OCI-LY3 (cell line): ENCODE data around the gene EBI3.

Experiments used
- H2AFZ ChIP-seq: fragments of 200-600, 300-600 bp; shearing (Covaris generic); 2 replicates; pipeline ENCODE4 v1.6.0; 2014; ENCODE audit warnings: antibody characterized with exemption, low read depth, low read length
- H3K27ac ChIP-seq: fragments of 200-600, 300-600 bp; sonication (generic); 2 replicates; pipeline ENCODE4 v1.5.1; 2014; ENCODE audit warnings: mild to moderate bottlenecking, low read length, moderate library complexity, mixed read lengths
- H3K27me3 ChIP-seq: fragments of 200-600, 300-600 bp; sonication (generic); 2 replicates; pipeline ENCODE4 v1.6.1; 2014; ENCODE audit warnings: low read depth, low read length, mixed read lengths
- H3K36me3 ChIP-seq: fragments of 200-600, 300-600 bp; sonication (generic); replicated peaks from 2 replicates; pipeline ENCODE3; 2014; ENCODE audit warnings: low read depth, low read length, mixed read lengths
- H3K4me1 ChIP-seq: fragments of 300-600, 200-600 bp; sonication (generic); 2 replicates; pipeline ENCODE4 v1.6.1; 2014; ENCODE audit warnings: low read length, mixed read lengths
- H3K4me2 ChIP-seq: fragments of 200-600, 300-600 bp; sonication (generic); 2 replicates; pipeline ENCODE4 v1.6.1; 2014; ENCODE audit warnings: low read length, mixed read lengths
- H3K4me3 ChIP-seq: fragments of 300-600, 200-600 bp; sonication (generic); 2 replicates; pipeline ENCODE4 v1.5.1; 2014; ENCODE audit warnings: antibody characterized with exemption, mild to moderate bottlenecking, low read length, moderate library complexity
- H3K79me2 ChIP-seq: fragments of 300-600, 200-600 bp; shearing (Covaris generic); 2 replicates; pipeline ENCODE4 v1.6.1; 2014; ENCODE audit warnings: mild to moderate bottlenecking, low read length, mixed read lengths
- H3K9ac ChIP-seq: fragments of 300-600, 200-600 bp; shearing (Covaris generic); 2 replicates; pipeline ENCODE4 v1.6.0; 2014; ENCODE audit warnings: mild to moderate bottlenecking, low read length, moderate library complexity
- H3K9me3 ChIP-seq: fragments of 200-600, 300-600 bp; shearing (Covaris generic); 2 replicates; pipeline ENCODE4 v1.6.1; 2014; ENCODE audit warnings: low read length, mixed read lengths; ENCODE audit not compliant: insufficient read depth
- H4K20me1 ChIP-seq: fragments of 200-600, 300-600 bp; sonication (generic); 2 replicates; pipeline ENCODE4 v1.6.1; 2016; ENCODE audit warnings: low read length, mixed read lengths; ENCODE audit not compliant: insufficient read depth
- EZH2phosphoT487 ChIP-seq: fragments of 200-600 bp; shearing (Covaris generic); IDR thresholded peaks from 2 replicates; pipeline ENCODE4 v1.6.1; 2018; ENCODE audit warnings: antibody characterized with exemption, mixed run types, low read depth
- TF ChIP-seq, protein P1 (sequence below): fragments of 200-600, 300-600 bp; sonication (generic); IDR thresholded peaks from 2 replicates; pipeline ENCODE4 v1.5.1; 2014; ENCODE audit warnings: antibody characterized with exemption, low read length, low read depth

EBI3 gene

DNA sequence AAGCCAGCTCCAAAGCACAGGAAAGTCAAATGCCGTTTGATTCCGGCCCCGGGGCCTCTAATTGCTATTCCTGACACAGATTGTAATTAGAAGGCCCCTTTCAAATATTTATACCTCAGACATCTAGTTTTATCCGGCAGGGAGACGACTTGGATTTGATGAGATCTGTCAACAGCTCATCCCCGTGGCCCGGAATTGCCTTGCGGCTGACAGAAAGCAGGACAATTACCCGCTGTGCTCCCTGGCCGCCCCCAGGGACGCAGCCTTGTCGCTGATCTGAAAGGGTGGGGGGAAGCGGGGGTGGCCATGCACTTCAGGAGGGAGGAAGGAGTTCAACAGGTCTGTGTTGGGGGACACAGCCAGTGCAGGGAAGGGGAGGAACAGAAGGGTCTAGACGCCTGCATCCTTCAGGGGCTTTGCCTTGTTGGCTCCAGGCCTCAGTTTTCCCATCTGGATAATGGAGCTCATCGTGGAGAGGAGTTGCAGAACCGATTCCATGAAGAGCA, 47.9 kb downstream of the EBI3 start:
- Histone ChIP-seq H3K79me2 (no peaks in the 10 kb centered on the region), H3K36me3 (no peaks in the 10 kb centered on the region), H3K27me3 (0 out of 2 replicates have a peak, but pooled peaks cover 2% of the 10 kb centered on the region), H3K9ac (no peak overlapping the region), H3K4me1 (peaks cover 4% of the 10 kb centered on the region; the same call in 1 of the 2 replicates), H3K4me3 (no peak overlapping the region), H3K27ac (no peak overlapping the region), H2AFZ (no peak overlapping the region), H3K4me2 (no peak overlapping the region), H4K20me1 (no peaks in the 10 kb centered on the region), H3K9me3 (no peaks in the 10 kb centered on the region)
- TF ChIP-seq EZH2phosphoT487, result no peak
- TF ChIP-seq, protein P1, sequence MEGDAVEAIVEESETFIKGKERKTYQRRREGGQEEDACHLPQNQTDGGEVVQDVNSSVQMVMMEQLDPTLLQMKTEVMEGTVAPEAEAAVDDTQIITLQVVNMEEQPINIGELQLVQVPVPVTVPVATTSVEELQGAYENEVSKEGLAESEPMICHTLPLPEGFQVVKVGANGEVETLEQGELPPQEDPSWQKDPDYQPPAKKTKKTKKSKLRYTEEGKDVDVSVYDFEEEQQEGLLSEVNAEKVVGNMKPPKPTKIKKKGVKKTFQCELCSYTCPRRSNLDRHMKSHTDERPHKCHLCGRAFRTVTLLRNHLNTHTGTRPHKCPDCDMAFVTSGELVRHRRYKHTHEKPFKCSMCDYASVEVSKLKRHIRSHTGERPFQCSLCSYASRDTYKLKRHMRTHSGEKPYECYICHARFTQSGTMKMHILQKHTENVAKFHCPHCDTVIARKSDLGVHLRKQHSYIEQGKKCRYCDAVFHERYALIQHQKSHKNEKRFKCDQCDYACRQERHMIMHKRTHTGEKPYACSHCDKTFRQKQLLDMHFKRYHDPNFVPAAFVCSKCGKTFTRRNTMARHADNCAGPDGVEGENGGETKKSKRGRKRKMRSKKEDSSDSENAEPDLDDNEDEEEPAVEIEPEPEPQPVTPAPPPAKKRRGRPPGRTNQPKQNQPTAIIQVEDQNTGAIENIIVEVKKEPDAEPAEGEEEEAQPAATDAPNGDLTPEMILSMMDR, result no peak

DNA sequence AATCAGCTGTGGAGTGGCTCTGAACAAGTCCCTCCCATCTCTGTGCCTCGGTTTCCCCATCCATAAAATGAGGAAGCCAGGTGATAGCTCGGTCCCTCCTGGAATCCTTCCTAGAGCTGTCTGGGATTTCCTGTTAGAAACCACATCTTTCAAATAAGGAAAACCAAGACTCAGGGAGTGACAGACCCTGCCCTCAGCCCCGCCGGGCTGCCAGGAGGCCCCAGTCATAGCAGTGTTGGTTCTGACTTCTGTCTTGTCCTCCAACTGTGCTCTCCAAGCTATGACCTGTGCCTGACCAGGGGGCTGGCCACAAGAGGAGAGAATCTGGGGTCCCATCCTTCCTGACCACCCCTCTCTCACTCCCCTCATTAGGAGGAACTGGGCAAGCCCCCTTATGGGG, 48.7 kb downstream of the EBI3 start:
- Histone ChIP-seq H3K4me1 (peaks cover 4% of the 10 kb centered on the region; the same call in 1 of the 2 replicates), H3K27ac (no peak overlapping the region), H4K20me1 (no peaks in the 10 kb centered on the region), H3K27me3 (0 out of 2 replicates have a peak, but pooled peaks cover 2% of the 10 kb centered on the region), H3K36me3 (no peaks in the 10 kb centered on the region), H2AFZ (no peak overlapping the region), H3K4me3 (no peak overlapping the region), H3K79me2 (no peaks in the 10 kb centered on the region), H3K4me2 (no peak overlapping the region), H3K9me3 (no peaks in the 10 kb centered on the region), H3K9ac (no peak overlapping the region)
- no peak for TF ChIP-seq EZH2phosphoT487
- TF ChIP-seq, protein P1, result no peak

GRCh38 chr19:4278419-4279266, 49.3 kb downstream of the EBI3 start, which contains the start of gene SHD:
Gene SHD (plus strand): TSS chr19:4279266. CDS start chr19:4280064, 798 bp downstream.
- Histone ChIP-seq H3K4me3 (no peak within 1 kb of the TSS), H3K9ac (no peak within 1 kb of the TSS), H3K27me3 (0 out of 2 replicates have a peak, but pooled peaks cover 2% of the 10 kb centered on the region), H3K4me2 (no peak within 1 kb of the TSS), H3K9me3 (no peaks in the 10 kb centered on the region), H3K36me3 (no peaks in the 10 kb centered on the region), H3K79me2 (no peaks in the 10 kb centered on the region), H2AFZ (no peak within 1 kb of the TSS), H3K4me1 (peaks cover 4% of the 10 kb centered on the region; the same call in 1 of the 2 replicates), H3K27ac (no peak within 1 kb of the TSS), H4K20me1 (no peaks in the 10 kb centered on the region)
- TF ChIP-seq, protein P1, result no peak
- TF ChIP-seq EZH2phosphoT487, result no peak

GRCh38 chr19:4279267-4279529, 49.9 kb downstream of the EBI3 start:
- H3K27me3 ChIP-seq, result 0 out of 2 replicates have a peak, but pooled peaks cover 2% of the 10 kb centered on the region
- no peak overlapping the region for H3K4me3 ChIP-seq
- H2AFZ ChIP-seq, result no peak overlapping the region
- H3K9ac ChIP-seq, result no peak overlapping the region
- no peak overlapping the region for H3K27ac ChIP-seq
- no peaks in the 10 kb centered on the region for H3K9me3 ChIP-seq
- no peaks in the 10 kb centered on the region for H3K79me2 ChIP-seq
- TF ChIP-seq, protein P1, result no peak
- no peak for TF ChIP-seq EZH2phosphoT487
- no peak overlapping the region for H3K4me2 ChIP-seq
- no peaks in the 10 kb centered on the region for H3K36me3 ChIP-seq
- H4K20me1 ChIP-seq, result no peaks in the 10 kb centered on the region
- H3K4me1 ChIP-seq, result peaks cover 4% of the 10 kb centered on the region; the same call in 1 of the 2 replicates
